ENCODE results near the gene AQP11.
"Not testable (repeated sequence)": the region's sequence is repeated elsewhere in the genome, so short reads cannot be mapped to it uniquely, and the experiment has no call there.

AQP11 gene

GRCh38 chr11:77568306-77568705 is 21.4 kb upstream of the AQP11 start:
- Histone ChIP-seq H3K27me3 (no peaks in the 10 kb centered on the region), H3K36me3 (no peaks in the 10 kb centered on the region), H3K27ac (no peak overlapping the region), H3K4me1 (ENCODE audit: control insufficient read depth in 1 of 2, insufficient read depth in 1 of 2, low read depth in 1 of 2, low read length in 1 of 2) (no peaks in the 10 kb centered on the region), H3K4me3 (ENCODE audit: low read depth in 1 of 2, low read length in 1 of 2) (no peak overlapping the region), H3K9me3 (no peaks in the 10 kb centered on the region)
- no peak for TF ChIP-seq CTCF (IDR thresholded peaks at IDR 0.05)

- no peaks in the 10 kb centered on the region for H3K9me3 ChIP-seq
- no peaks in the 10 kb centered on the region for H3K36me3 ChIP-seq
- H3K27me3 ChIP-seq: no peaks in the 10 kb centered on the region
- H3K27ac ChIP-seq: no peak overlapping the region
- no peak overlapping the region for H3K4me3 ChIP-seq (ENCODE audit: low read depth in 1 of 2, low read length in 1 of 2)
- TF ChIP-seq CTCF (IDR thresholded peaks at IDR 0.05): no peak
- H3K4me1 ChIP-seq (ENCODE audit: control insufficient read depth in 1 of 2, insufficient read depth in 1 of 2, low read depth in 1 of 2, low read length in 1 of 2): no peaks in the 10 kb centered on the region
Measured at GRCh38 chr11:77568916-77569675, 20.7 kb upstream of the AQP11 start.

- Histone ChIP-seq H3K4me3 (ENCODE audit: low read depth in 1 of 2, low read length in 1 of 2) (no peak overlapping the region), H3K9me3 (no peaks in the 10 kb centered on the region), H3K36me3 (no peaks in the 10 kb centered on the region), H3K27ac (no peak overlapping the region), H3K27me3 (no peaks in the 10 kb centered on the region), H3K4me1 (ENCODE audit: control insufficient read depth in 1 of 2, insufficient read depth in 1 of 2, low read depth in 1 of 2, low read length in 1 of 2) (no peaks in the 10 kb centered on the region)
- no peak for TF ChIP-seq CTCF (IDR thresholded peaks at IDR 0.05)
Measured at GRCh38 chr11:77569676-77570070, 20.1 kb upstream of the AQP11 start.

- H3K27ac ChIP-seq; H3K4me1 ChIP-seq (ENCODE audit: control insufficient read depth in 1 of 2, insufficient read depth in 1 of 2, low read depth in 1 of 2, low read length in 1 of 2); H3K9me3 ChIP-seq; H3K36me3 ChIP-seq; H3K4me3 ChIP-seq (ENCODE audit: low read depth in 1 of 2, low read length in 1 of 2); H3K27me3 ChIP-seq: not testable (repeated sequence)
Measured at GRCh38 chr11:77570896-77571295, 18.9 kb upstream of the AQP11 start.

- not testable (repeated sequence) for H3K9me3 ChIP-seq; H3K36me3 ChIP-seq; H3K4me1 ChIP-seq (ENCODE audit: control insufficient read depth in 1 of 2, insufficient read depth in 1 of 2, low read depth in 1 of 2, low read length in 1 of 2); H3K4me3 ChIP-seq (ENCODE audit: low read depth in 1 of 2, low read length in 1 of 2); H3K27ac ChIP-seq; H3K27me3 ChIP-seq
Measured at GRCh38 chr11:77575428-77575827, 14.3 kb upstream of the AQP11 start.

GRCh38 chr11:77580712-77581337 is 8.9 kb upstream of the AQP11 start:
- no peaks in the 10 kb centered on the region for H3K27me3 ChIP-seq
- no peaks in the 10 kb centered on the region for H3K4me1 ChIP-seq (ENCODE audit: control insufficient read depth in 1 of 2, insufficient read depth in 1 of 2, low read depth in 1 of 2, low read length in 1 of 2)
- no peaks in the 10 kb centered on the region for H3K36me3 ChIP-seq
- H3K9me3 ChIP-seq: peaks cover 14% of the 10 kb centered on the region
- H3K27ac ChIP-seq: no peak overlapping the region
- no peak overlapping the region for H3K4me3 ChIP-seq (ENCODE audit: low read depth in 1 of 2, low read length in 1 of 2)
- TF ChIP-seq CTCF (IDR thresholded peaks at IDR 0.05): no peak
